HG03280 (cell line): ENCODE measurements around the gene RAD51D.
"Not testable (repeated sequence)": the region's sequence is repeated elsewhere in the genome, so short reads cannot be mapped to it uniquely, and the experiment has no call there.

Experiments
- ATAC-seq: cut with Tn5 transposase; IDR thresholded peaks from one replicate; pipeline ENCODE4 v1.9.1; 2021; ENCODE audit warnings: mild to moderate bottlenecking, moderate library complexity; ENCODE audit not compliant: unreplicated experiment

Gene RAD51D

DNA sequence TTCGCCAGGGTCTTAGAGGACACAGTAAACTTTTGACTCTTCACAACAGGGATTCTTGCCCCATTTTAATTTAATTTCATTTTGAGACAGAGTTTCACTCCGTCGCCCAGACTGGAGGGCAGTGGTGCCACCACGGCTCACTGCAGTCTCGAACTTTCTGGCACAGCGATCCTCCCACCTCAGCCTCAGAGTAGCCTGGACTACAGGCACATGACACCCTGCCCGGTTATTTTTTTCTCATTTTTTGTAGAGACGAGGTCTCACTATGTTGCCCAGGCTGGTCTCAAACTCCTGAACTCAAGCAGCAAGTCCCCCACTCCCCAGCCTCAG, 22.8 kb upstream of the RAD51D start:
- no peak for ATAC-seq

DNA sequence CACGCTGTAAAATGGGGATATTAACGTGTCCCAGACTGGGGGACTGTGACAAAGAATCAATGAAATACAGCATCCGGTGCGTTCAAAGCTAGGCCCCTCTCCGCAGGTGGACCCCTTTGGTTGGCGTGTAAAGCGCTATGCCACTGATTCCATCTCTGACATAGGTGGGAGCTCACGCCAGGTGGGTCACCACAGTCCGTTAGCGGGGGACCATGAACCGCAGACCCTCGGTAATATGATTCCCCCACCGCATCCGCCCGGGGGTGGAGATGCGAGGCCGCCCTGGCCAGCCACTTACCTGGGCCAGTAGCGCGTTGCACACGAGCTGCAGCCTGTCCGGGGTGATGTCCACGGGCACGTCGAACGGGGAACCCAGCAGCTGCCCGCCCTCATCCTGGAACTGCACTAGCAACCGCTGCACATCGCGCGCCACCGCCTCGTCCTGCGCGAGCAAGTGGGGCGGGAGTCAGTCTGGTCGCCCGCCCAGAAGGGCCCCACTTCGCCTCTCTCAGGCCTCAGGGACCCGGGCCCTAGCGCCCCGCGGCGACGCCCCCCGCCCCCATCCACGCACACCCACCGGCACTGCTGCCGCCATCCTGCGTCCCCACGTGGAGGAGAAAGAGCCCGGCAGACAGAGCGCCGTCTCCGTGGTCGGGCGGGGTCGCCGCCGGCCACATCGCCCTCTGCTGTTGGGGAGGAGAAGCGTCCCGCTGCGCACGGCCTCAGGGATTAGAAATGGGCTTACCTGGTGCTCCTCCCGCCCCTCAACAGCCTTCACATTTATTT, 22.2 kb upstream of the RAD51D start, which contains the start of gene NLE1:
Gene NLE1 (minus strand): TSS at position 623 of the 786 bp plus-strand sequence. CDS start 28 bp downstream, at position 595.
- ATAC-seq: peak; percentile 93

DNA sequence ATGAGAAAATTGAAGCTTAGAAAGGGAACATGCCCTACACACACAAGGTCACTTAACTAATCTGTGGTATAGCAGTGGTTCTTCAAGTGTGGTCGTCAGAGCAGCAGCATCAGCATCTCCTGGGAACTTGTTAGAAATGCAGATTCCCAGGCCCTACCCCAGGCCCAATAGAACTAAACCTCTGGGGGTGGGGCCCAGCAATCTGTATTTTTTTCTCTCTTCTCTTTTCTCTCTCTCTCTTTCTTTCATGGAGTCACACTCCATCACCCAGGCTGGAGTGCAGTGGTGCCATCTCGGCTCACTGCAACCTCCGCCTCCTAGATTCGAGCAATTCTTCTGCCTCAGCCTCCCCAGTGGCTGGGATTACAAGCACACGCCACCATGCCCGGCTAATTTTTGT, 18.6 kb upstream of the RAD51D start:
- ATAC-seq: no peak

DNA sequence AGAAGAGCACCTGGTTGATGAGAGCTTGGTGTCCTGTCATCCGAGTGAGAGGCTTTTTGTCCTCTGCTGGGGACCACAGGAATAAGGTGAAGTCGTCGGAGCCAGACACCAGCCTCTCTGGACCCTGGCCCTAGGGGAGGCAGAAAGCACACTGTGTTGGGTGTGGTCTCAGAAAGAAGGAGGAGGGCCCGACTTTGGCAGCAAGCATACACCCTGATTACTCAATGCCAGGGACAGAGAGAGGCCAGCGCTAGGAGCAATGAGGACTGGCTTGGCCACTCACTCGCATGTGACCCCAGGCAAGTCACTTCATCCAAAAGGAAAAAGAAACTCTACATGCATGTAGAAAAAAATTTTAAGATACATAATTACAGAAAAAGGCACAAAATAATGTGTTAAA, 15.7 kb upstream of the RAD51D start:
- ATAC-seq: no peak

DNA sequence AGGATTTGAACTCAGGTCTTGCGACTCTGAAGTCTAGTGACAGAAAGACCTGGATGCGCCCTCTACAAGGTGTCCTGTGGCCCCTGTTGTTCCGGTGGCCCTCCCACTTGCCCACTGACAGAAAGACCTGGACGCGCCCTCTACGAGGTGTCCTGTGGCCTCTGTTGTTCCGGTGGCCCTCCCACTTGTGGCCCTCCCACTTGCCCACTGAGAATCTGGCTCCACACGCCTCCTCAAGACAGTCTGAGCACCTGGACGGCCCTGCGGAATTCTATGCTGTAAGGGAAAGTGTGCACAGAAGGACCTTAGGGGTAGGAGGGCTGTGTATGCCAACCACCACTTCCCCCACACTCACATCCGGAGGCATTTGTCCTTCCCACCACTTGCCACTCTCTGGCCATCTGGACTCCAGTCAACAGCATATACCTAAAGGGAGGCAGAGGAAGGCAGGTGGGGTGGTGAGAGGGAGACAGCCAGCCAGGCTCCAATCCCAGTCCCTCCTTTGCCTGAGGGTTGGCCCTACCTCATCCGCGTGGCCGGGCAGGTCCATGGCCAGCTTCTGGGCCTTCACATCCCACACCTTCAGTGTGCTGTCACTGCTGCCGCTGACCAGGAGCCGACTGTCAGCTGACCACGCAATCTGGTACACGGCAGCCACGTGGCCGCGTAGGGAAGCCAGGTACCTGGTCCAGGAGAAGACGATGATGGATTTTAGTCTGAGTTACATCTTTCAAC, 13.3 kb upstream of the RAD51D start:
- ATAC-seq: no peak

DNA sequence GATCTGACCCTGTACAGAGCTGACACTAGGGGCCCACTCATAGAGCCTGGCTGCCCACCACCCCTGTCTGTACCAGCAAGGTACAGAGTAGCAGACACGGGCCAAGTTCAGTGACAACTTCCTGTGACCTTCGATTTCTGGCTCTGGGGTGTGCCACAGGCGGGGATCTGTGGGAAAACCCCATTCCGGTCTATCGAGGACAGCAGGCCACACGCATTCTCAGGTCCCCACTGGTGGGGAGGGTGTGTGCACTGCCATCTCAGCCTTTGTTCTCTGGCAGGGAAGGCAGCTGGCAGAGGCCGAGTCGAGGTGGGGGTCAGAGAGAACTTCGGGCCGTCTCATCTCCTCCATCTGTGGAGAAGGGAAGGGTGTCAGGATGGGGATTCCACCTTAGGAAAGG, 12.4 kb upstream of the RAD51D start:
- ATAC-seq: no peak

DNA sequence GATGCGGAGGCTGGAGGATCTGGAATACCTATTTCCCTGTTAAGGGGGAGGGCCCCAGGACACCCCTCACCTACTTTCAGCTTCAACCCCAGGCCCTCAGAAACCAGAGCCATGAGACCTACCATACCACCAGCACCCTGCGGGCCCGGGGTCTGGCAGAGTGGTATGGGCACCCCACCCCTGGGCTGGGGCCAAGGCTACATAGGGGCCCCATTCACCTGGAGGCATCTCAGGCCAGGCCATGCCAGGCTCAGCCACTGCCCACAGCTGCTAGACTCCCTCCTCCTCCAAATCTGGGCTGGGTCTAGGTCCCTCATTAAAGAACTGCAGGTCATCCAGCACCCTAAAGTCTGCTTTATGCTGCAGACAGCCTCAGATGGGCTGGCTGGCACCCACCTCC, 10.7 kb upstream of the RAD51D start:
- no peak for ATAC-seq

DNA sequence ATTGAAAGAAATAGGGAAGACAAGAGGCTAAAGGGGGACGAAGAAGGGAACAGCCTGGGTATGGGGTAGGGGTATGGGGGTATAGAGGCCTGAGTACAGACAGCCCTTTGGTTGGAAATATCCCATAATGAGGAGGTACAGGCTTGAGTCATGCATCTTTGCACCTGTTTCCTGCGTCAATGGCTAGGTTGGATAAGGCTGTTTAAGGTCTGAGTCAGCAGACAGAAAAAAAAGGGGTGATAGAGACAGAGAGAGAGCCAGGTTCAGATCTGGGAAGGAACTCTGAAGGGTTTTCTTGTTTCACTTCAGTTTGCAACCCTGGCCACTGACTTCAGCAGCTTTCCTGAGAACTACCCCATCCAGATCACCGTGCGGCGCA, 10.3 kb upstream of the RAD51D start:
- ATAC-seq: no peak

DNA sequence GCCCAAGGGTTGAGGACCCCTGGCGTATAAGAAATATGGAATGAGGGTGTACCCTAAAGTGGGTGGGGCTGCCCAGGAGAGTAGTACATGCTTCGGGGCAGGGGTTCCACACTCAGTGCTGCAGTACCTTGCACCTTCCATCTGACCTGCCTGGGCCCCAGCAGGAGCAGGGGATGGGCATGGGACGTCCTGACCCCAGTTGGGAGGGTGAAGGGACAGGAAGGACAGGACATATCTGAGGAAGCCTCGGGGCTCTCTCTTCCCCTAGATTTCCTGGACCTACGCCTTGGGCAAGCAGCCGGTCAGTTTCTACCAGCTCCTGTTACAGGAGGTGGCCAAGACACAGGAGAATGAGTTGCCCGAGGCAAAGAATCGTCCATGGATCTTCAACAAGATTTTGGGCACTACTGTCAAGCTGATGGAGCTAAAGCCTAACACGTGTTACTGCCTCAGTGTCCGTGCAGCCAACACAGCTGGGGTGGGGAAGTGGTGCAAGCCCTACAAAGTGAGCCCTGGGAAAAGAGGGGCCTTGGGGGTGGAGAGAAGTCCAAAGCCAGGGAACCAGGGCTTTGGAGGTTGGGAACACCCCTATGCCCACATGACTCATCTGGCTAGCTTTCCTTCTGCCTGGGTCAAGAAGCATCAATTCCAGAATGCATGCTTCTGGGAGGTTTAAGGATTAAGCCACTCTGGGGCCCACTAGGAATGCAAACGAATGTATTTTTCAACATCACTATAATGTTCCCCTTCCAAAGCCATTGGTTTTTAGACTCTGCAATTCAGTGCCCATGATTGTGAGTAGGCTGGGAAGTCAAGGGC, 9.7 kb upstream of the RAD51D start:
- ATAC-seq: no peak

DNA sequence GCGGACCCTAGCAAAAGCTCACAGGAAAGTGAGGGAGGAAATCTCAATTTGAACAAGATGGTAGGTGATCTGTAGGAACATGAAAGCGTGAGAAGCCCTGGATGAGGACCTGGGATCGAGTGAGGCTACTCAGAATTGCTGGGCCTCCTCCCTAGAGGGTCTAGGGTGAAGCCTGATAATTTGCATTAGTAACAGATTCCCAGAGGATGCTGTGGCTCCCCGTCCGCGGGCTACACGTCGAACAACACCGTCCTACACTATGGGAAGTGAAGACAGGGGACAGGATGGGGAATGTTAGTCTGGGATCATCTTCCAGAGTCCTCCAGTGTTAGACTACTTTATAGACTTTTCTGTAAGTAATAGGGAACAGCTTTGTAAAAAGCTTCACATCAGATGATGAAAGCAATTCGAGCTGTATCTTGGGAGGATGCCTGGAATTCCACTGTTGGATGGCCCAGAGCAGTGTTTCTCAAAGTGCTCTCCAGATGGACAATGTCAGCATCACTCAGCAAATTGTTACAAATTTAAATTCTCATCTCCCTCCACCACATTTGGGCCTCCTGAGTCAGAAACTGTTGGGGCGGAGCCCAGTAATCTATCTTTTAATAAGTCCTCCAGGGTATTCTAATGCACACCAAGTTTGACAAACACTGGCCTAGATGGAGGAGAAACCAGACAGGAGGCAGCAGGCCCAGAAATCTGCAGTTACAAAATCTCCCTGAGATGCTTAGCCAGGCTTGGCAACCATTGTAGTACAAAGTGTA, 8.3 kb upstream of the RAD51D start:
- ATAC-seq: no peak

DNA sequence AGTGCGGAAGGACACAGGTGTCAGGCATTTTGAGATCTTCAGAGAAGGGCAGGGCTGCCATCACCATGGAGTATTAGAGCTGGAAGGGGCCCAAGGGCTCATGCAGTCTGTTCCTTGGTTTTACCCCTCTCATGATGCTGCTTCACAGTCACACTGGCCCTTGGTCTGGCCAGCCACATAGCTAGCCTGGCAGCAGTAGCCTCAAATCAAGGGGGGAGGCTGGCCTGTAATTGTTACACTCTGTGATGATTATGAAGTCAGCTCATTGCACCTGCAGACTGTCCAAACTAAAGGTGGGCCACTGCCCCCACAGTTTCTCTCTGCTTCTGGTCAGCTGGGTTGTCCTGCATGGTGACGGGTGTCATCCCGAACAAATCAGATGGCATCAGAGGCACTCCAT, 1.7 kb upstream of the RAD51D start, which contains the start of gene FNDC8:
Gene FNDC8 (plus strand): TSS at position 301 of the 400 bp plus-strand sequence. CDS start 79 bp downstream, at position 380.
- ATAC-seq: no peak

DNA sequence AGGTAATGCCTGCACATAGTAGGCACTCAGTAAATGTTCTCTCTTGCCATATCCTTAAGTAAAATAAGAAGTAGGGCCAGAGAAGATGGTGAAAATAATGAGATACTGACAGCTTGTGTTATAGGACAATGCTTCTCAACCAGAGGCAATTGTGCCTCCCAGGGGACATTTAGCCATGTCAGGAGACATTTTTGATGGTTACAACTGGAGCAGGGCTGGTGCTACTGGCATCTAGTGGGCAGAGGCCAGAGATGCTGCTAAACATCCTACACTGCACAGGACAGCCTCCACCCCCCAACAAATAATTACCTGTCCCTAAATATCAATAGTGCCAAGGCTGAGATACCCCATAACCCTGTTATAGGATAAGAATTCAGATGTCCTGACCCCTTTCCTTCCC, 1.7 kb downstream of the RAD51D start:
- ATAC-seq: no peak

DNA sequence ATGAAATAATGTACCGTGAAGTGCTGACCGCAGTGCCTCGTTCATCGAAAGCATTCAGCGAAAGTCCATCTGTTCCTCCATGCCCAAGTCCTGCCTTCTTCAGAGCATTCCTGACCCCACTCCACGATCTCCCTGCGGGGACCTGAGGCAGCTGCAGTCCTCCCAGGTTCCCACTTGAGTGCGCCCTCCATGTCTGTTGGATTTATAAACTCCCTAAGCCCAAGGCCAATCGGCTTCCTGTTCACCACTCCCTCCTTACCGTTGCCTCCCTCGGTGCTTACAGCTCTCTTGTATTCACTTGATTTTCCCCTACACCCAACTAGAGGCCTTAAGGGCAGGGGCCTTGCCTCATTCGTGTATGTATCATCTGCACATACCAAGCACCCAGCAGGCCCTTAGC, 2.8 kb downstream of the RAD51D start:
- no peak for ATAC-seq

DNA sequence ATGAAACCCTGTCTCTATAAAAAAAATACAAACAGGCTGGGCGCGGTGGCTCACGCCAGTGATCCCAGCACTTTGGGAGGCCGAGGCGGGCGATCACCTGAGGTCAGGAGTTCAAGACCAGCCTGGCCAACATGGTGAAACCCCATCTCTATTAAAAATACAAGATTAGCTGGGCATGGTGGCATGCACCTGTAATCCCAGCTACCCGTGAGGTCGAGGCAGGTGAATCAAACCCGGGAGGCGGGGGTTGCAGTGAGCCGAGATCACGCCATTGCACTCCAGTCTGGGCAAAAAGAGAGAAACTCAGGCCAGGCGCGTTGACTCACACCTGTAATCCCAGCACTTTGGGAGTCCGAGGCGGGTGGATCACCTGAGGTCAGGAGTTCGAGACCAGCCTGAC, 8.9 kb downstream of the RAD51D start:
- ATAC-seq: not testable (repeated sequence)

DNA sequence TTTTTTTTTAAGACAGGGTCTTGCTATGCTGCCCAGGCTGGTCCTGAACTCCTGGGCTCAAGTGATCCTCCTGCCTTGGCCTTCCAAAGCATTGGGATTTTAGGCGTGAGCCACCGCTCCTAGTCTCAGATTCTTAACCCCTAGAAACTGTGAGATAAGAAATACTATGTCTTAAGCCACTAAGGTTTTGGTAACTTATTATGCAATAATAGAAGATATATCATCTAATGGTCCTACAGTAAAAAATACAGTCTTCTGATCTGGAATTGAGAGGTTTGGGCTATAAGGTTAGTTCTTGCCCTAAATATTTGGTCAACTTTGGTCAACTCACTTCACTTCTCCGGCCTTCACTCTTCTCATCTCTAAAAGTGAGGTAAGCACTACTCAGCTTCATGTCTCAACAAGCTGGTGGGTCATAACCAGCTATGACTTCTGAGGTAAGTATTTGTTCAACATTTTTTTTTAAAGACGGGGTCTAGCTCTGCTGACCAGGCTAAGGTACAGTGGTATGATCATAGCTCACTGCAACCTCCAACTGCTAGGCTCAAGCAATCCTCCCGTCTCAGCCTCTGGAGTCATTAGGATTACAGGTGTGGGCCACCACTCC, 14.7 kb downstream of the RAD51D start:
- ATAC-seq: no peak

DNA sequence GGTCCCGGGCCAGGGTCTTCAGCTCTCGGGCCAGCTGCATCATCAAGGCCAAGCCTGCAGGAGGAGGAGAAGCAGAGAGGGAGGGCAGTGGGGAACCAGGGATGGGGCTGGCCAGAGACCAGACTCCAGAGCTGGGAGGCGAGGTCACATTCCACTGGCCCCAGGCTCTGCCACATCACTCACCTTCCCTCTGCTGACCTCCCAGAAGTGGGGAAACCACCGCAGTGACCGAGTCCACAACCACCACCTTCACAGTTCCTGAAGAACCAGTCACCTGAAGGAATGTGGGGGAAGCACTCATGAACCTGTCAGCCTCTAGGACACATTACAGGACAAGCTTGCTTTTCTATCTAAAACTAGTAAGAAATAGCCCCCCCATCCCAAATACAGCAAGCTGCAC, 16.4 kb downstream of the RAD51D start:
- no peak for ATAC-seq

DNA sequence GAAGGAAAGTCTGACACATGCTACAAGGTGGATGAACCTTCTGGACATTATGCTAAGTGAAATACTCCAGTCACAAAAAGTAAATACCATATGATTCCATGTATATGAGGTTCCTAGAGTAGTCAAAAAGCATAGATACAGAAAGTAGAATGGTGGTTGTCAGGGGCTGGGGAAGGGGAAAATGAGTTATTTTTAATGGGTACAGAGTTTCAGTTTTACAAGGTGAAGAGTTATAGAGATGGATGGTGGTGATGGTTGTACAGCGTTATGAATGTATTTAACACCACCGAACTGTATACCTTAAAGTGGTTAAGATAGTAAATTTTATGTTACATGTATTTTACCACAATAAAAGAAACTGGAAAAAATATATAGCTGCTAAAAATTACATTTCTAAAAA, 17.9 kb downstream of the RAD51D start:
- no peak for ATAC-seq

DNA sequence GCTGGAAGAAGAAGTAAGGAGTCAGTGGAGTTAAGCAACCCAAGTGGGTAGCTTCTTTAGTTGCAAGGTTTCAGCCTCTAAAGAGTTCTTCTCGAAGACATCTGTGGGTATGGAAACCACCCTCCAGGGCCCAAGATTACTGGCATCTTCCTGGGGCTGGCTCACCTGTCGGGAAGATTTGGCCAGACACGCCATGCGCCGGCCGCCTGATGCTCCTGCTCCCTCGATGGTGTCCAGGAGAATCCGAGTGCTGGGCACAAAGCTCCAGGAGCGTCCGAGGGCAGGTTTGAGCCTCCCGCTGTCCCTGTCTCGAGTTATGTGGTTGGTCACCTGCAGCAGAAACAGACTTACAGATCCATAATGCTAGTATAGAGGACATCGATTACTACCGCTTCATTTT, 18.6 kb downstream of the RAD51D start:
- no peak for ATAC-seq

DNA sequence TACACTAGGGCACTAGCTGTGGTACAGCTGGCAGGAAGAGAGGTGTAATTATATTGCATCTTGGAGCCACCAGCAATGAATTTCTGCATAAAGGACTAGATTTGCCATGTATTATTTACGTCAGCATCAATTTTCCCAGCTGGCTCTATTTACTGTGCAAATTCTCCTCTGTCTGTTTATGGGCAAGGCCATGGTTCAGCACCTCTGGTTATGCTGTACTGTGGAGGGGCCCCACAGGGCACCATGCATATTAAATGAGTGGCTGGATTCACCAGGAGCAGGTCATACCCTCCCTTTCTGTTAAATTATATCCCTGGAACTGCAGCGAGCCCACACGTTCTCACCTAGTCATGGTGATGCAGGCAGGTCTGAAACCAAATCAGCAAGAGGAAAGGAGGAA, 19.8 kb downstream of the RAD51D start:
- ATAC-seq: no peak

DNA sequence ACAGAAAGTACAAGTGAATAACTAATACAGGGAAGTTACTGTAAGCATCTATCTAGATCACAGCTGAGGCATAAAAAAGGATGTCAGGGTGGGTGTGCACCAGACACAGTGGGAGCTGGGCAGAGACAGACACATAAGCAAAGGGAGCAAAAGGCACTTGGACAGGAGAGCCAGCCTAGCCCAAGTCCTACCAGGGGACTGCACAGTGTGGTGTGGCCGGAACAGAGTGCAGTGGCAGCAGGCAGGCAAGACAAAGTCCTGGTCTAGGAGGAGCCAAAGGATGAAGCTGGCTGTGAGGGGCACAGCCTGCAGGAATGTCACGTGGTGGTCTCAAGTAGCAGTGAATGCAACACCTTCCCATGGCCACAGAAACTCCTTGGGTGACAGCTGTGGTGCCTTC, 21.9 kb downstream of the RAD51D start:
- no peak for ATAC-seq
